Hepatocyte (in vitro differentiated cells): ENCODE data around the gene LSM5. TPM values are rescaled to one million over a fixed set of nuclear protein-coding genes. Genes with fewer than 3 reads are reported as not detected.

Source experiments
- DNase-seq: peaks from one replicate; pipeline ENCODE4 v3.0.0-alpha.2; 2016; ENCODE audit warnings: low spot score
- H2AFZ ChIP-seq: fragments of 200-600 bp; sonication (generic); 2 replicates; pipeline ENCODE4 v1.6.0; 2016; ENCODE audit warnings: antibody characterized with exemption, mild to moderate bottlenecking
- H3K27ac ChIP-seq: fragments of 200-600 bp; sonication (generic); 2 replicates; pipeline ENCODE4 v1.5.1; 2016; ENCODE audit warnings: mild to moderate bottlenecking
- H3K27me3 ChIP-seq: fragments of 200-600 bp; sonication (generic); 2 replicates; pipeline ENCODE4 v1.6.1; 2016
- H3K36me3 ChIP-seq: fragments of 200-600 bp; sonication (generic); replicated peaks from 2 replicates; pipeline ENCODE4 v1.5.1; 2016; ENCODE audit warnings: low read depth; ENCODE audit not compliant: insufficient read depth
- H3K4me1 ChIP-seq: fragments of 200-600 bp; sonication (generic); 2 replicates; pipeline ENCODE4 v1.5.1; 2016; ENCODE audit warnings: mild to moderate bottlenecking, moderate library complexity; ENCODE audit not compliant: insufficient read depth
- H3K4me2 ChIP-seq: fragments of 200-600 bp; sonication (generic); 2 replicates; pipeline ENCODE4 v1.6.0; 2016
- H3K4me3 ChIP-seq: fragments of 200-600 bp; sonication (generic); 2 replicates; pipeline ENCODE4 v1.5.1; 2016; ENCODE audit warnings: mild to moderate bottlenecking
- H3K79me2 ChIP-seq: fragments of 200-600 bp; sonication (generic); 2 replicates; pipeline ENCODE4 v1.6.0; 2017; ENCODE audit warnings: mild to moderate bottlenecking
- H3K9me2 ChIP-seq: fragments of 200-600 bp; sonication (generic); replicated peaks from 2 replicates; pipeline ENCODE4 v1.6.0; 2017; ENCODE audit warnings: mild to moderate bottlenecking; ENCODE audit not compliant: insufficient read depth
- H3K9me3 ChIP-seq: fragments of 200-600 bp; sonication (generic); 2 replicates; pipeline ENCODE4 v1.5.1; 2016; ENCODE audit warnings: low read depth, mild to moderate bottlenecking
- H4K20me1 ChIP-seq: fragments of 200-600 bp; sonication (generic); 2 replicates; pipeline ENCODE4 v1.6.0; 2016; ENCODE audit warnings: mild to moderate bottlenecking; ENCODE audit not compliant: insufficient read depth, poor library complexity, severe bottlenecking
- EZH2 ChIP-seq: fragments of 200-600 bp; sonication (generic); IDR thresholded peaks from 2 replicates; pipeline ENCODE4 v1.6.1; 2016; ENCODE audit warnings: antibody characterized with exemption, mild to moderate bottlenecking, borderline replicate concordance
- EZH2phosphoT487 ChIP-seq: fragments of 200-600 bp; sonication (generic); IDR thresholded peaks from one replicate; pipeline ENCODE4 v1.6.1; 2018; ENCODE audit warnings: antibody characterized with exemption, mild to moderate bottlenecking, low read depth, moderate library complexity; ENCODE audit not compliant: unreplicated experiment, severe bottlenecking
- WGBS: methylation state at CpG from one replicate; pipeline ENCODE4 v1.1.6; 2016; ENCODE audit warnings: low lambda C conversion rate; ENCODE audit errors: missing lambda C conversion rate; 5-methylcytosine and 5-hydroxymethylcytosine counted together
- polyA plus RNA-seq: library from polyadenylated mRNA; unstranded; fragments of >200 nt; fragmentation: Nextera tagmentation; extraction: Ambion mirVana; gene quantifications from 2 replicates; pipeline ENCODE4 v1.2.1, GENCODE V29; 2016
- total RNA-seq: library from RNA; depleted of rRNA; stranded (reverse); fragments of >200 nt; gene quantifications from 2 replicates; pipeline ENCODE4 v1.2.3, GENCODE V29; 2014
- TF ChIP-seq, protein P1 (sequence below): fragments of 200-600 bp; sonication (generic); IDR thresholded peaks from 2 replicates; pipeline ENCODE4 v1.5.1; 2016; ENCODE audit warnings: antibody characterized with exemption, mild to moderate bottlenecking; ENCODE audit not compliant: poor library complexity

The LSM5 gene
- total and polyA plus RNA-seq, 2 experiments from 2014 or later = 38.4 to 92.7 TPM

- peaks cover 14% of the 10 kb centered on the region for H4K20me1 ChIP-seq
- no peaks in the 10 kb centered on the region for H3K36me3 ChIP-seq
- TF ChIP-seq EZH2phosphoT487 (no peak), EZH2 (no peak)
- TF ChIP-seq, protein P1, sequence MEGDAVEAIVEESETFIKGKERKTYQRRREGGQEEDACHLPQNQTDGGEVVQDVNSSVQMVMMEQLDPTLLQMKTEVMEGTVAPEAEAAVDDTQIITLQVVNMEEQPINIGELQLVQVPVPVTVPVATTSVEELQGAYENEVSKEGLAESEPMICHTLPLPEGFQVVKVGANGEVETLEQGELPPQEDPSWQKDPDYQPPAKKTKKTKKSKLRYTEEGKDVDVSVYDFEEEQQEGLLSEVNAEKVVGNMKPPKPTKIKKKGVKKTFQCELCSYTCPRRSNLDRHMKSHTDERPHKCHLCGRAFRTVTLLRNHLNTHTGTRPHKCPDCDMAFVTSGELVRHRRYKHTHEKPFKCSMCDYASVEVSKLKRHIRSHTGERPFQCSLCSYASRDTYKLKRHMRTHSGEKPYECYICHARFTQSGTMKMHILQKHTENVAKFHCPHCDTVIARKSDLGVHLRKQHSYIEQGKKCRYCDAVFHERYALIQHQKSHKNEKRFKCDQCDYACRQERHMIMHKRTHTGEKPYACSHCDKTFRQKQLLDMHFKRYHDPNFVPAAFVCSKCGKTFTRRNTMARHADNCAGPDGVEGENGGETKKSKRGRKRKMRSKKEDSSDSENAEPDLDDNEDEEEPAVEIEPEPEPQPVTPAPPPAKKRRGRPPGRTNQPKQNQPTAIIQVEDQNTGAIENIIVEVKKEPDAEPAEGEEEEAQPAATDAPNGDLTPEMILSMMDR = no peak
- no peaks in the 10 kb centered on the region for H3K27me3 ChIP-seq
- H3K4me3 ChIP-seq = no peak overlapping the region
- H3K9me2 ChIP-seq = no peaks in the 10 kb centered on the region
- WGBS = 0% methylated on average over 1 of the region's 1 CpG
- no peaks in the 10 kb centered on the region for H3K4me1 ChIP-seq
- no peak overlapping the region for H2AFZ ChIP-seq
- H3K79me2 ChIP-seq = peaks cover 77% of the 10 kb centered on the region
- DNase-seq = no peak
- H3K9me3 ChIP-seq = no peaks in the 10 kb centered on the region
- H3K4me2 ChIP-seq = no peak overlapping the region
- H3K27ac ChIP-seq = no peak overlapping the region
Observed at GRCh38 chr7:32536585-32536984, 46.4 kb upstream of the LSM5 start.

- peaks cover 78% of the 10 kb centered on the region for H3K79me2 ChIP-seq
- no peak for TF ChIP-seq EZH2phosphoT487
- no peak for TF ChIP-seq EZH2
- TF ChIP-seq, protein P1 = no peak
- peaks cover 18% of the 10 kb centered on the region for H4K20me1 ChIP-seq
Observed at GRCh38 chr7:32536016-32536415, 45.8 kb upstream of the LSM5 start.

GRCh38 chr7:32535162-32535702 lies 45.1 kb upstream of the LSM5 start:
- 66% methylated on average over 4 of the region's 4 CpGs for WGBS

More at GRCh38 chr7:32536016-32536415, 45.8 kb upstream of the LSM5 start:
- Histone ChIP-seq H3K9me2 (no peaks in the 10 kb centered on the region), H3K36me3 (no peaks in the 10 kb centered on the region), H3K27me3 (no peaks in the 10 kb centered on the region), H3K27ac (no peak overlapping the region), H2AFZ (no peak overlapping the region), H3K9me3 (no peaks in the 10 kb centered on the region), H3K4me2 (no peak overlapping the region), H3K4me1 (no peaks in the 10 kb centered on the region), H3K4me3 (no peak overlapping the region)
- 98% methylated on average over 2 of the region's 2 CpGs for WGBS
- no peak for DNase-seq

More at GRCh38 chr7:32535162-32535702, 45.1 kb upstream of the LSM5 start:
- Histone ChIP-seq H3K9me2 (no peaks in the 10 kb centered on the region), H3K4me2 (no peak overlapping the region), H2AFZ (no peak overlapping the region), H3K27me3 (no peaks in the 10 kb centered on the region), H3K36me3 (no peaks in the 10 kb centered on the region), H3K4me1 (no peaks in the 10 kb centered on the region), H4K20me1 (peaks cover 18% of the 10 kb centered on the region), H3K9me3 (no peaks in the 10 kb centered on the region), H3K79me2 (peaks cover 81% of the 10 kb centered on the region), H3K4me3 (no peak overlapping the region), H3K27ac (no peak overlapping the region)
- TF ChIP-seq, protein P1 = no peak
- TF ChIP-seq EZH2phosphoT487 (no peak), EZH2 (no peak)
- DNase-seq = no peak
